ENCODE measurements around the gene SIRPA.

SIRPA gene

DNA sequence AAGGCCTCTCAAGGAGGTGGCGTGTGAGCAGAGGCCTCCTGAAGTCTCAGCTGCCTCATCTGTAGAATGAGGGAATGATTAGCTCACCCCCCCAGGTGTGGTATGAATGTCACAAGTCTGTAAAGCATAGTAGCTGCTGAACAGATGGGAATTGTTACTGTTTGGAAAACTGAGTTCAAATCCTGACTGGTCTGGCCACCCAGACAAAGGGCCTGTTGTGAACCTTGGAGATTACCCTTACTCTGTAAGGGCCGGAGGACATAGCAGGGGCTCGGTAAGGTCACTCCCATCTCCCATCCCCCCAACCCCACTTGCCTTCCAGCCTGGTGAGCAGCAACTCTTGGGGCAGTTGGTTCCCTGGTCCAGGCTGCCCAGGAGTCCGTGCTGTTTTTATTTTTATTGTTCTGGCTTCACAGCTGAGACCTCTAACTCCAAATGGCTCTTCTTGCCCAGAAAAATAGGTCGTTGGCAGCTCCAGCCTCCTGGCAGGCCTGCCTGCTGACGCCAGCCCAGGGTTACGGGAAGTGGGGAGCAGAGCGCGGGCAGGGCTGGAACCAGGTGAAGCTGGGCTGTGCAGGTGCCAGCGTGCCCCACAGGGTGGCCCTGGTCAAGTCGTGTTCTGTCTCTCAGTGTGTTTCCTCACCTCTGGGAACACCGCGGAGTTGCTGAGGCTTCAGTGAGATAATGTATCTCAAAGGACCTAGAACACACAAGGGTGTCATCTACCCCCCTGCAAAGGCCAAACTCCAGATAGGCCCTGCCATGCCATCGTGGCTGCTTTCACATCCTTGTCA lies 4.5 kb upstream of the SIRPA start:
- no peak for DNase-seq

DNA sequence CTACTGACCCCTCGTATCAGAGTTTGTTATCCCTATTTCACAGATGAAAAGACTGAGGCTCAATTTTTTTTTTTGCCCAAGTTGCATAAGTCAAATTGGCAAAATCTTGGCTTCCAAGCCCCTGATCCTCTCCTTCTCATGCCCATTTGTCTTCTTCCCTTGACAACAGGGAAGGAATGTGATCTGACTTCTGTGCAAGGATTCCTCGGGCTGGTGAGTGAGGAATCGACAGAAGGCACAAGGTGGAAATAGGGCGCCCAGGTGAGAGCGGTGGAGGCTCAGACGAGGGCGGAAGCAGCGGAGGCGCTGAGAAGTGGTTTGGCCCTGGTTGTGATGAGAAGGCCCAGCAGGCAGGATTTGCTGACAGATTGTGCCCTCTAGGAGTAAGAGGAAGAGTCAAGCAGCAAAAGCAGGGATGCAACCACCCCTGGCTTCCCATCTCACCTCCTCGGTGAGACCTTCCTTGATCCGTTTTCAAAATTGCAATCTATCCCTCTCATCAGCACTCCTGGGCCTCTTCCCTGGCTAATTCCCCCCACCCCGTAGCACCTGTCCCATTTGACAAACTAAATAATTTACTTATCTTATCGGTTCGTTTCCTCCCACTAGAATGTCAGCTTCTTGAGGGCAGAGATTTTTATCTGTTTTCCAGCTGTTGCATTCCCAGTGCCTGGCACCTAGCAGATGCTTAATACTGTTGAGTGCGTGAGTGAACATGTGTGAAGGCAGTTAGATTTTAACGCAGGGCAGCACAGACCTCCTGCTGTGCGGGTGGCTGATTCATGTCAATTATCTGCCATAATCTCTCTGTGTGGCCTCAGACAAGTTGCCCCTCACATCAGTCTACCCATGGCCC lies 3.7 kb upstream of the SIRPA start:
- no peak for DNase-seq

DNA sequence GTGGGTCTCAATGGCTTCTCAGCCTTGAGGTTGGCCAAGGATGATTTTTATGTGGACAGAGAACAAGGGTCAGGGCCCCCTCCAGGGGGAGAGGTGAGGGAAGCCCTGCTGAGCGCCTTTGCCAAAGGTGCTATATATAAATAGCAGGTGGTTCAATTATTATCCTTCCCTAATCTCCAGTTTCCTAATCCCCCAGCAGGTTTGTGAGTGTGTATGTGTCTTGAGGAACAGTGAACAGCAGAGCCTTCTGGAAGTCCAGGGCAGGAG lies 3.2 kb upstream of the SIRPA start:
- no peak for DNase-seq

DNA sequence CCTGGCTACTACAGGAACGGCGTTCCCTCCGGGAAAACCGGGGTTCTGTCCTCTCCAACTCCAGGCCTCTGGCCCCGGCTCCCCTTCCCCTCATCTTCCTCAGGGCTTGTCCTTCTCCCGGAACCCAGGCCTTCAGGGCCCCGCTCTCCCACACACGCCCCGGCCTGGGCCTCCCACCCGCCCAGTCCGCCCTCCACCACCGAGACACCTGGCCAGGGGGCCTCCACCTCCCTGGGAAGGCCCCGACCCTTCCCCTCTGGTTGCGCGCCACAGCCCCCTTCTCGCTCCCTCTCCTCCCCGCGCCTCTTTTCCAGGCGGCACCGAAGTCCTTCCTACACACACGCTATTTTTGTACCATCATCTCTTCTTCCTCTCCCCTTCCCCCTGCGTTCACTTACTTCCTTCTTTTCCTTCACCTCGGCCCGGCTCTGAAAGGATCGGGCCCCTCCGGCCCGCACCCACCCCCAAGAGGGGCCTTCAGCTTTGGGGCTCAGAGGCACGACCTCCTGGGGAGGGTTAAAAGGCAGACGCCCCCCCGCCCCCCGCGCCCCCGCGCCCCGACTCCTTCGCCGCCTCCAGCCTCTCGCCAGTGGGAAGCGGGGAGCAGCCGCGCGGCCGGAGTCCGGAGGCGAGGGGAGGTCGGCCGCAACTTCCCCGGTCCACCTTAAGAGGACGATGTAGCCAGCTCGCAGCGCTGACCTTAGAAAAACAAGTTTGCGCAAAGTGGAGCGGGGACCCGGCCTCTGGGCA lies 1.3 kb upstream of the SIRPA start:
- no peak for DNase-seq

DNA sequence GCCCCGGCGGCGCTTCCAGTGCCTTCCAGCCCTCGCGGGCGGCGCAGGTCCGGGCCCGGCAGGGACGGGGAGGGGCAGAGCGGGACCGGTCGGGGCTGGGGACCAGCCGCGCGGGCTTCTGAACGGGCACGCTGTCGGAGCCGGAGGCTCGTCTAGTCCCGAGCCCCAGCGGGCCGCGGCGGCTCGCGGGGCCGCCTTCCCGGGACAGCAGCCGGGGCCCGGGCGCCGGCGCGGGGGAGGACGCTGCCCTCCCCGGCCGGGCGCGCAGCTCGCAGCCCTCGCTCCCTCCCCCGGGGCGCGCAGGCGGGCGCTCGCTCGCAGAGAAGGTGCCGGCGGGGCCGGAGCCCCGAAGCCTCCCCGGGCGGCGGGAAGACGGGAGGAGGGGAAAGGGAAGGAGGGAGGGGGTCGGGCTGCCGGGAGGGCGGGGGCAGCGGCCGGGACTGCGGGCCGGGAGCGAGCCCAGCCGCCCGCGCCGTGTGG lies 696 bp upstream of the SIRPA start:
- no peak for DNase-seq

DNA sequence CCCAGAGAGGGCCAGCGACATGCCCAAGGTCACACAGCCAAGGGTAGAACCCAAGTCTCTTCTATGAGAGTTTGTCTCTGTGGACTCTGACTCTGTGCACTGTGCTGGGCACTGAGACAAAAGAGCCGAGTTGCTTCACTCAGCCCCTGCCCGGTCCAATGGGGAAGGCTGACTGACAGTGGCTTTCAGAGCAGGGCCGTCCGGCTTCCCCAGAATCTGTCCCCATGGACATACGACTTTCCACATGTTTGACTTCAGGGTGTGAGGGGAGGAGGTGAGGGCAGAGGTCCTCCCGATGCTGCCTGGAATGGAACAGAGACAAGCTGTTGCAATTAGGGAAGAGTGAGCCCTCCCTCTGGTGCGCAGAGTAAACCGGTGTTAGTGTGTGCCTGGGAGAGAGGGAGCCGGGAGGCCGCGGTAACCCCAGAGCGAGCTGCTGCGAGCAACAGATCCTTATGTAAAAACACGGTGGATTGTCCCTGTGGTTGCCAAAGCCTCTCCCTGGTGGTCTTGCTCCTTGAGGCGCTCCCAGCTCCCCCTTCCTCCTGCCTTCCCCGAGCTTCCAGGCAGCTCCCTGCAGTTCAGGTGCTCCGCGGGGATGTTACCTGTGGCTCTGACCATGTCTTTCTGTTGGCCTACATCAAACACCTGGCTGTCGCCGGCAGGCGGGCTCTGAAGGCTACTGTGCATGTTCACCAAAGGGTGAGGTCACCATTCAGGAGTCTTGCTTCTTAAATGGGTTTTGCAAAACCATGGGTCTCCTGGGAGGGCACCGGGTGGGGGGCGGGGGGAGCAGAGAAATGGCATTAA lies 672 bp downstream of the SIRPA start:
- DNase-seq, result peak; percentile 12

DNA sequence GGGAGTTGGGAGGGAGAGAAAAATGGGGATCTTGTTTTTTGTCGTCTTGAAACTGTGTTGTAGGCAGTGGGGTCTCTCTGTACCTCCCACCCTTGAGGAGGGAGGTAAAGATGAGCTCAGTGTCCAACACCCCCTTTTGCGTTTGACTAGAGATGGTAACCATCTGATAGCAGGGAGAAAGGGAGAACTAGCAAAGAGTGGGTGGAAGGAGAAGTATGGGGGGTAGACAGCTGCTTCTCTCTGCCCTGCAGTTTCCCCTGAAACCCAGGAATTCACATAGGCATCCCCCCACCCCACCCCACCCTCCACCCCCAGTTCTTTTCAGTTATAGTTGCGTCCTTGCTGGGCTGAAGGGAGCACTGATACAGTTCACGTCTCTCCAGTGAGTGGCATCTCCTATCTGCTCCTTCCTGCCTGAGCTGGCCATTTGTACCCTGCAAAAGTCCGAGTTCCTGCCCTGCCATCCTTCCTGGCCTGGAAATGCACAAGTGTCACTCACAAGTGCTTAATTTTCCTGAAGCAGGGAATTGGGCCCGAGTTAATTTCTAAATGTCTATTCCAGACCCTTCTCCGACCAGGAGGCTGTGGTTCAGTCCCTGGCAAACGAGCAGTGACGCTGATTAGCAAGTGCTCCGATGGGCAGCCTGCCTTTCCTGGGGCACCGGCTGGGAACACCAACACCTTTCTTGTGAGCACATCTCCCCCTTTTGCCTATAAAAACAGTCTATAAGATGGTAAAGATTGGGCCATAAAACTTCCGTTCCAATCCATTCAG lies 1.5 kb downstream of the SIRPA start:
- no peak for DNase-seq

DNA sequence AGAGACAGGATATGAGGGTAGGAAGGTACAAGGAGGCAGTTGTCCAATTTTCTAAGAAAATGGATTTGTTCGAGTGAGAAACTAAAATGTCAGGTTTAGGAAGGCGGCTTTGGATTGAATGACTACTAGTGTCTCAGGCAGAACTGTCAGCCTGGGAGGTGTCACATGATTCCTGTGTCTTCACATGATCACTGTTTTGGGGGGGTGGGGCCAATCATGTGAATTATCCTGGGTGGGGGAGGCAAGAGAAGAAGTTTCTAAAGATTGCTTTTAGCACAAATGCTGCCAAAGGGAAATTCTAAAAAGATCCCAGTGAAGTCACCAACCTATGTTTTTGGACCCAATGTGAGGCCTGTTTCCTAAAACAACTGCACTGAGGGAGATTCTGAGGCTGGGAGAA lies 2.3 kb downstream of the SIRPA start:
- no peak for DNase-seq

DNA sequence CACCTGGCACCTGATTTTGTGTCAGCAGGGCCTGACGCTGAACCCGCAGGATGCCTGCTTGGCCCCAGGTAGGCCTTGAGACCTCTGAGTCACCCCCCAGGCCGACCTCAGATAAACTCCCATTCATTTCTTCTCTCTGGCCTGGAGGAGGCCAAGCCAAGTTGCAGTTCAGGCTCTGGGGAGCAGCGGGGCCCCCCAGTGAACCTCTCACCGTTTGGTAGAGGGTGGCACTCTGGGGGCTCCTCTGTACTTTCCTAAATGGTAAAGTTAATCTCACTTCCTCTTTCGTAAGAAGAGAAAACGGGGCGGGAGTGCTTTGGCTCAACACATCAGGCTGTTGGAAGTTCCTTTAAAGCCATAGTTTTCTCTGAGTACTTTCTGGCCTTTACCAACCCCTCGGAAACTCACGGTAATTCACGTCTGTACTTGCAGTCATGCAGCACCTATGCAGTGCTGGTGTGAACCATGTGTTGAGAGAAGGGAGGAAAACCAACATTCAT lies 2.8 kb downstream of the SIRPA start:
- DNase-seq, result no peak

DNA sequence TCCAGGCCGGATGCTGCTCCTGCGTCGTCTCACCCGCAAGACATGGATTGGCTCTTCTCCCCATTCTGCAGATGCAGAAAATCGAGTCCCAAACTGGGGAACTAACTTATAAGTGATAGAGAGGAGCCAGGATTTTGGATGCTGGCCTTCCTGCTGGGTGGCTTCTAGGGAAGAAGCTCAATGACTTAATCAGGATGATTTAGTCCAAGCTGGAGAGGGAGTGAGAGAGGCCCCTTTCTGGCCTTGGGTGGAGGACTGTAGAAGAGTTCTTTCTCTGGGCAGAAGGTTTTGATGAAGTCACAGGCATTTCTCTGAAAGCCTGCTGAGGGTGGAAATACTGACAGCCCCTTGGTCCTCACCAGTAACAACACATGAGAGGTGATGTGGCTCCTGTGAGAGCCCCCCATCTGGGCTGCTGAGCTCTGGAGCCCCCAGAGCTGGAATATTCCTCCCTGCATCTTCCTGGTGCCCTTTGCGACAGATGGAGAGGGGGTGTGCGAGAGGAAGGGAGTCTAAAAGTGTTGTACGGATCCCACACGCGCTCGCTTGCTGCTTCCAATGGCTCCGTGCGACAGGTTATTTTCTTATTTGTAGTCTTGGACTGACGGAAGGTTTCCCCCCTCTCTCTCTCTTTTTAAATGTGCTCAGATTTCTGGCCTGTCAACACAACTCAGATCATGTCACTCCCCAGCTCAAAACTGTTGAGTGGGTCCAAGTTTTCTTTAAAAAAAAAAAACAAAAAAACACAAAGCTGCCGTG lies 3.5 kb downstream of the SIRPA start:
- DNase-seq, result no peak

DNA sequence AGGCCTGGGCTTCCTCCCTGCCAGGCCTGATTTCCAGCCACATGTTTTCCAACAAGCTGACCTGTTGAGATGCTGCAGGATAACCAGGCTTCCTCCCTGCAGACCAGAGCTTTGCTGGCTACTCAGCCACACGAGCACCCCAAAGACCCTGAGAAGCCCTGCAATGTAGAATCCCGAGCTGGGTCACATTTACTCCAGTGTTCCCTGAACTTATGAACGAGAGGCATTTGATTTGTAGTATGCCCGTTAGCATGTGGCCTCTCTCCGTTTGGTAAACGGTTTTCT lies 4.0 kb downstream of the SIRPA start:
- DNase-seq, result no peak

DNA sequence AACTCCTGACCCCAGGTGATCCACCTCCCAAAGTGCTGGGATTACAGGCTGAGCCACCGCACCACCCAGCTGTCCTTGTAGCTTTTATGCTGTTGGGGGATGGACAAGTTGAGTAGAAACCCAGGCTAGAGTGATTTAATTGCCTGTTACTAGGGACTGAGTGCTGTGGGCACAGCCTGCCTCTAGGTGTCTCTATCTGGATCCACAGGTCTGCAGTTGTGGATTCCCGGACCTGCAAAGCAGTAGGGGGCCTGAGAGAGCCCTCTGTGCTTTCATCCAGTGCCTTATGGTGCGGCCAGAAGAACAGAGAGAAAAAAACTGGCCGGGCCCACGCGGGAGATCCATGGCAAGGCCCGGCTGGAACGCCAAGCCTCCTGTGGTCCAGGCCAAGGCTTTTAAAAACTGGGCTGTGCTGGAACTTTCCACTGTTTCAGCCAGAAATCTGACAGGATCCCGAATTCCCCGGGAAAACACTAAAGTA lies 5.2 kb downstream of the SIRPA start:
- no peak for DNase-seq

DNA sequence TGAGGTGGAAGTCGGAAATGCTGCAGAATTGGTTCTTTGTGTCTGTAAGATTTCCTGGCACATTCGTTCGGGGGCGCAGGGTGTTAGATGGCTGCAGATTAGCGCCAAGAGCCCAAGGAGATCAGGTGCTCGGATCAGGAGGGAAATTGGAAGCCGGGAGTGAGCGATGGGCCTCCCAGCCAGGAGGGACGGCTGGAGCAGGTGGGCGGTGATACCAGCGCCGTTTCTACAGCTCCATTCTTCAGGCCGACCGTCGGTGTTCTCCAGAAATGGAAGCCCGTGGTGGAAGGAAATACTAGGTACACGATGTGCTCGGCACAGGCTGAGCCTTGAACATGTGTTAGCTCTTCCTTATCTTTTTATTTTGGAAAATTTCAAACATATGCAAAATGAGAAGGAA lies 6.5 kb downstream of the SIRPA start:
- no peak for DNase-seq

DNA sequence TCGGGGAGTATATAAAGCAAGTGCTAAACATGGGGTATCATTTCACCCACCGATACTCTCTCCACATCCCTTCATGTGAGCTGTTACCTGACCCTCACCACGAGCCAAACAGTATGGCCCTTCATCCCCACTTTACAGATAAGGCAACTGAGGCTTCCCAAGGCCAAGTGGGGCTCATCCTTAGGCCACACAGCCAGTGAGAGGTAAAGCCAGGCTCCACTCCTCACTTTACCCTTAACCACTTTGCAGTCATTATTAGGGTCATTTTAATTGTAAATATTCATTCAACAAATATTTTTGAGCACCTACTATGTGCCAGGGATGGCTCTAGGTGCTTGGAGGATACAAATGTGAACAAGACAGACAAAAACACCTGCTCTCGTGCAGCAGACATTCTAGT lies 7.0 kb downstream of the SIRPA start:
- DNase-seq, result no peak

DNA sequence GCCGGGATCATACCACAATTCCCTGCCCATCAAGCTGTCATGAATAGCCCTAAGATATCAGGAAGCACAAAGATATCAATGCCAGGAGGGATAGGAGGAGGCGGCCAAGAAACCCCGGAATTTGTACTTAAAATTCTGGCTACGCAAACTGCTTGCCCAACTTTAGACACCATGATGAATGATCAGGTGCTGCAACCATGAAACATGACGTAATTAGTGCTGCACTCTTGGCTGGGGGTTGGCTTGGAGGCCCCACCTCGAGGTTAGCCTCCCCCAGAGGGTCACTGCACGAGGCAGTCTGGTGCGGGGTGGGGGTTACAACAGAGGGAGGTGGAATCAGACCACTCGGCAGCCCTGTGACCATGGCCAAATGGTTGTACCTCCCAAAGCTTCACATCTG lies 8.9 kb downstream of the SIRPA start:
- DNase-seq, result no peak

DNA sequence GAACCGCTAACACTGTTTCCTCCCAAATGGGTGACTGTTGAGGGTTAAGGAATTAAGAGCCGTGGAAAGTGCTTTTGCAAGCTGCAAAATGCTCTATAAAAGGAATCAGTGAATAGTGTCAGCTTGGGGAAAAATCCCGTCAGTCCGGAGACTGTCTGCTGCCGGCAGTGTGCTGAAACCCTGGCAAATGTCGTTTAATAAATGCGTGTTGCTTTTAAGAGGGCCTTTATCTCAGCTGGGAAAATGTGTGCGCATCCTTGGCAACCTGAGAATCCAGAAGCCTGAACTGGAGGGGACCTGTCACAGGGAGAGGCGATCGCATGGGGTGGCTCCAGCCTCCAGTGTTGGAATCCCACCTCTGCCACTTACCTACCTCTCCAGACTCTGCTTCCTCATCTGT lies 9.8 kb downstream of the SIRPA start:
- DNase-seq, result no peak

DNA sequence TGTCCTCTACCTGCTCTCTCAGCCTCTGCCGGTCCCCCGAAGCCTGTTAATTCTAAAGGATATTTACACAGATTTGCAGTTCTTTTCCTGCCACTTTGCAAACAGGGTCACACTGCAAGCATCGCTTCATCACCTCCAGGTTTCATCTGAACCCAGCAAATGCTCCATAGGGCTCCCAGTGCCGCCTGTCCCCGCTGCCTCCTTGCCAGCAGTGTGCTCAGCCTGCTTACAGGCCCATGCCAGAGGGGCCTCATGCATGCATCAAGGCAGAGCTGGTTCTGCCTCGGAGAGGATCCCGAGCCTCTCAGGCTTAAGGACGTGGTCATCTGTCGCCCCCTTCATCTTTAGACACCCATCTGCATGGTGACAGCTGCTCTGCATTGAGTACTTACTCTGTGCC lies 10.5 kb downstream of the SIRPA start:
- no peak for DNase-seq

DNA sequence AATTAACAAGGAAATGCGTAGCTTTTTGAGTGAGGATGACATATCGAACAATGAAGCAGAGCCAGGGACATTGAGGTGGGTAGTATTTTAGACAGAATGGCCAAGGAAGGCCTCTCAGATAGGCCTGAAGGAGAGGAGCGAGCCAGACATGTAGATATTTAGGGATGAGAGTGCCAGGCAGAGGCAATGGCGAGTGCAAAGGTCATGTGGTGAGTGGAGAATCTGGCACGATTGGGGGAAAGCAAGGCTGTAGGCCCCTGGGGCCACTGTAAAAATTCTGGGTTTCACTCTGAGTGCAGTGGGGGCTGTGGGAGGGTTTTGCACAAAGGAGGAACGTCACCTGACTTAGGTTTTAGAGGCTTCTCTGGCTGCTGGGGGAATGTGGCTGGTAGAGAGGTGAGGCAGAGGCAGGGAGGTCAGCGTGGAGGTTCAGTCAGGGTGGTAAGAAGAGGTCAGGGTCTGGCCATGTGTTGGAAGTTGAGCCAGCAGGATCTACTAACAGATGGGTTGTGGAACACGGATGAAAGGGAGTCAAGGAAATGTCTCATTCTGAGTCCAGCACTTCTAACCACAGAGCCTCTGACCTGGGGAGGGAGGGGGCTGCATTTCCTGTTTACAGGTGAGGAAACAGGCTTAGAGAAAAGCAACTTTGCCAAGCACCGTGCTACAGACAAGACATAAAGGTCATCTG lies 11.3 kb downstream of the SIRPA start:
- DNase-seq, result no peak

DNA sequence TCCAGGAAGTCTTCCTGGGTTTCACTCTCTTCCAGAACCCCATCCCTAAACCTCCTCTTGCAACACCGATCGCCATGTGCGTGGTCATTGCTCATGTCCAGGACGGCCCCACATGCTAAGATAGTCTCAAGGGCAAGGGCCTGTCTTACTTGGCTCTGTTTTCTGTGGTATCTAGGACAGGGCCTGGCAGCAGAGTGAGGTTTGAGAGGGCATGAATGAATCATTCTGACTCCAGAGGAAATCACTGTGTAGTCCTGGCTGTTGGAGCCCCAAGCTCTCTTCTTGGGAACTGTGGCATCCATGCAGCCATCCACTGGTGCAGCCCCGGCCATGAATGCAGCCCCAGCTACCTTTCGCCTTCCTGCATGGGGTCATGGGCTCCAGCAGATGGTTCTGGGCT lies 12.4 kb downstream of the SIRPA start:
- no peak for DNase-seq

DNA sequence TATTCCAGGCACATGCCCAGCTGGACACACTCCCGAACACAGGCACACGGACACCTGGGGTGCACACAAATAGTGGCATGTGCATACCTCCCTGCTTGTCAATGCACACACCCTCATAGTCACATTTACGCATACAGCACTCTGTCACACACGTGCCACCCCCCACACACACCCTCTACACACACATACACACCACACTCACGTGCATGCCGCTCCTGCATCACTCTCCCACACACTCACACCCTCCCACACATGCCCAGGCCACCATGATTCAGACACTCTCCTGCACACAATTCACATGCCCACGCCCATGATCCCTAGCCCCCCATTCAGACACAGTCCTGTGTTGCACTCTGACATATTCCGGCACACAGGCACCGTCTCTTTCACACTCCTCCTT lies 13.0 kb downstream of the SIRPA start:
- DNase-seq, result no peak

DNA sequence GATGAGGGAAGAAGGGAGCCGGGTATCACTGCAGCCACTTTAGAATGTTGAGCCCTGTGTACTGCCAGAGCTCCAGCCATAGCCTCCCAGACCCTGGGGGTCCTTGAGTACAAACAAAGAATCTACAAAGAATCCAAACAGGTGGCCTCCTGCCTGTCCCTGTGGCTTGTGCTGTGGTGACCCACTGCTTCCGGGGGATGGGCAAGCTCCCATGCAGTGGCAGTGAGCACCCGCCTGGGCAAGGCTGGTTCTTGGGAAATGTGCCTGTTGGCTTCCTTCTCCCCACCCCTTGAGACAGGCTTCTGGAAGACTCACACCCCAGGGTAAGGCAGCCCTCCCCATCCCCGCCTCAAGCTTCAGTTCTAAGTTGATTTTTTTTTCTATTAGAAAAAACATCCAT lies 13.9 kb downstream of the SIRPA start:
- DNase-seq, result no peak
